Measurements from ENCODE around the gene ADORA3.

- TF ChIP-seq, protein P1, sequence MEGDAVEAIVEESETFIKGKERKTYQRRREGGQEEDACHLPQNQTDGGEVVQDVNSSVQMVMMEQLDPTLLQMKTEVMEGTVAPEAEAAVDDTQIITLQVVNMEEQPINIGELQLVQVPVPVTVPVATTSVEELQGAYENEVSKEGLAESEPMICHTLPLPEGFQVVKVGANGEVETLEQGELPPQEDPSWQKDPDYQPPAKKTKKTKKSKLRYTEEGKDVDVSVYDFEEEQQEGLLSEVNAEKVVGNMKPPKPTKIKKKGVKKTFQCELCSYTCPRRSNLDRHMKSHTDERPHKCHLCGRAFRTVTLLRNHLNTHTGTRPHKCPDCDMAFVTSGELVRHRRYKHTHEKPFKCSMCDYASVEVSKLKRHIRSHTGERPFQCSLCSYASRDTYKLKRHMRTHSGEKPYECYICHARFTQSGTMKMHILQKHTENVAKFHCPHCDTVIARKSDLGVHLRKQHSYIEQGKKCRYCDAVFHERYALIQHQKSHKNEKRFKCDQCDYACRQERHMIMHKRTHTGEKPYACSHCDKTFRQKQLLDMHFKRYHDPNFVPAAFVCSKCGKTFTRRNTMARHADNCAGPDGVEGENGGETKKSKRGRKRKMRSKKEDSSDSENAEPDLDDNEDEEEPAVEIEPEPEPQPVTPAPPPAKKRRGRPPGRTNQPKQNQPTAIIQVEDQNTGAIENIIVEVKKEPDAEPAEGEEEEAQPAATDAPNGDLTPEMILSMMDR (IDR thresholded peaks at IDR 0.05) = no peak
- peak in 1 of 3 donors; percentile 53 for TF ChIP-seq POLR2A (IDR thresholded peaks at IDR 0.05)
Measured at GRCh38 chr1:111489604-111490003, 13.8 kb downstream of the ADORA3 start.
